Stimulated activated CD4-positive, alpha-beta T cell treated with anti-CD3 and anti-CD28 coated beads, Interleukin-4, amount 100 ng/mL, for 24 hours (primary cell): Measurements from ENCODE around the gene C2CD2.
A peak's percentile ranks its signal among the peaks of the same experiment; 100 is the strongest.

Experiments
- DNase-seq: peaks from one replicate; pipeline ENCODE4 v3.0.0-alpha.2; 2020

The C2CD2 gene

GRCh38 chr21:41929248-41929647 lies 24.6 kb downstream of the C2CD2 start:
- no peak for DNase-seq

- no peak for DNase-seq
These were observed 25.1 kb downstream of the C2CD2 start for GRCh38 chr21:41928621-41929220.

DNA sequence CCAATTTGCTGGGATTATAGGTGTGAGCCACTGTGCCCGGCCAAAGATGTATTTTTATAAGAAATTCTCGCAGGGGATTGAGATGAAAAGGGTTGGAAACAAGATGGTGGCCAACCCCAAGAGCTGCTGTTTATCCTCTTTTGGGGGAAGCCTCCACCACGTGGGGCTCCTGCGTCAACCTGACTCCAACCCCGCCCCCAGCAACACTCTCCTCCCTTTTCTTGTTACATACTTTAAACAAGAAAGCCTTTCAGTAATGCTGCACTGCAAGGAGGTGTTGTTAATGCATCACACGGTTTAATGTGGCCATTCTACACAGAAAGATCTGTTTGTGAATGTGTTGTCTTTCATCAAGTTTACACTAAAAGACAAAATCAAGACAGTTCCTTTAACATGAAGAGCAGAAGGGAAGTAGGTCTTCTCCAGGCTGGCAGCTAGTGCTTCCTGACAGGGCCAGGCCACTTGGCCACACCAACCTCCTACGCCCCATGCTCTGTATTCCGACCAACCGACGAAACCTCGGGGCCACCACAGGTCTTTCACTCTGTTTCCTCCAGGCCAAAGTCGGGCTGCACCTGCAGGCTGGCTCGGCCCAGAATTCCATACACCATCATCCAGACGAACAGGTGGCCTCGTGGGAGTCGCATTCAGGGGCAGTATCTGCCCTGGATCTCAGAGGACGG lies 25.9 kb downstream of the C2CD2 start:
- DNase-seq = no peak

- DNase-seq = no peak
These were observed 27.0 kb downstream of the C2CD2 start for GRCh38 chr21:41926807-41927171.

- DNase-seq = peak; percentile 36
These were observed 27.6 kb downstream of the C2CD2 start for GRCh38 chr21:41926117-41926806.

- DNase-seq = no peak
These were observed 28.1 kb downstream of the C2CD2 start for GRCh38 chr21:41925767-41926116.

DNA sequence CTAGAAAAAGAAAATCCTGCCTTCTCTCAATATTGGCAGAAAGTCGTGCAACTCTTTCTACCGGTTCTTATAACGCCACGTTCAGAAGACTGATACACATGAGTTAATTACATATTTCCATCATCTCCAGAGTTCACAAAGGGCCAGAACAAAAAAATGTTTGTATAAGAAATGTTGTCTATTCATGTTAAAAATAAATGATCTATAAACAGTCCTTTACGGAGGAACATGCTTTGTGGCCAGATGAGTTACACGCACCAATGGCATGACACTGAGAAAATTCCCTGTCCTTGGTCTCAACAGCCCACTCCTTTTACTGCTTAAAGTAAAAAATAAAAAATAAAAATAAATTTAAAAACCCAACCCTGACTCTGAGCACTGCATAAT lies 29.5 kb downstream of the C2CD2 start:
- DNase-seq = no peak

GRCh38 chr21:41923631-41924367 lies 30.0 kb downstream of the C2CD2 start:
- no peak for DNase-seq

GRCh38 chr21:41923186-41923585 lies 30.6 kb downstream of the C2CD2 start:
- no peak for DNase-seq

GRCh38 chr21:41921021-41921420 lies 32.8 kb downstream of the C2CD2 start:
- DNase-seq = no peak

DNA sequence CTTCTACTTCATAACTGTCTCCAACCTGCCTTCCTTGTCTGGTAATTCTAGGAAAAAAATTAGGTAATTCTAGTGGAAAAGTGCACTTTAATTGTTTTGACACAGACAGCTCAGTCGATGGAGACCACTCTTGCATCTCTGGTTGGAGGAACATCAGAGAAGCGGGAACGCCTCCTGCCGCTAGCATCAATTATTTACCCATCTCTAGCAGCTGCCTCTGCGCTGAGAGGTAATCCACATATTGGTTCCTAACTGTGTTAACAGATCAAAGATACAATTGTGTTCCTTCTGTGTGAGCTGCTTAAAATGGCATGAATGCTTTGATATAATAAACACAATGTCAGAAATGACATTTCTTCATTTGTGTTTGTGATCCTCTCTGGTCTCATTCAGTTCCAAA lies 33.3 kb downstream of the C2CD2 start:
- DNase-seq = no peak

- DNase-seq = no peak
These were observed 34.0 kb downstream of the C2CD2 start for GRCh38 chr21:41919666-41920398.

DNA sequence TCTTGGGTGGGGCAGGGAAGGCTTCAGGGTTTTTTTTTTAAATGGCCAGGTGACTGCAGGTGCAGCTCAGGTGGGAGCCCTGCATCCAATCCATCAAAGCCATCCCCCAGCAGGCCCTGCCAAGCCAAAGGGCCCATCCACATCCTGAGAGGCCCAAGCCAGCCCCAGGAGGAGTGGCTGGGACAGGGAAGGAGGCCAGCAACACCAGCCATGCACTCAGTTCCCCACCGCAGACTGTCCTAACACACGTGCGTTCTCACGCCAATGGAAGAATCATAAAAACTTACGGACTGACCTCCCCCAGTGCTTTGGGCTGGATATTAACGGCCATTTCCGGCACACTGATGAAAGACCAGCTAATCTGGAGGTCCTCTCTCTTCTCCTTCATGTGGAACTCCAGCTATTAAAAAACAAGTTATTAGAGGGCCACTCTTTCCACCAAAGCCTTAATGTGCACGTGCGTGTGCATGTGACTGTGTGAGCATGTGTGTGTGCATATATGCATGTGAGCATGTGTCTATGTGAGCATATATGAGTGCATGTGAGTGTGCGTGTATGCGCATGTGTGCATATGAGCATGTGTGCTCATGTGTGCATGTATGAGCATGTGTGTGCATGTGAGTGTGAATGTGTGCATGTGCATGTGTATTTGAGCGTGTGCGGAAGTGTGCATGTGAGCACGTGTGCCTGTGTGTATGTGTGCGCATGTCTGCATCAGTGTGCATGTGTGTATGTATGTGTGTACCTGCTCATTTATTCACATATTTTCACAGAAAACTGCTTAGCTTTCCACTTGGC lies 35.1 kb downstream of the C2CD2 start:
- DNase-seq = no peak

- DNase-seq = no peak
These were observed 36.3 kb downstream of the C2CD2 start for GRCh38 chr21:41917531-41917930.

- no peak for DNase-seq
These were observed 36.9 kb downstream of the C2CD2 start for GRCh38 chr21:41916888-41917433.

GRCh38 chr21:41914965-41915364 lies 38.9 kb downstream of the C2CD2 start:
- DNase-seq = no peak

DNA sequence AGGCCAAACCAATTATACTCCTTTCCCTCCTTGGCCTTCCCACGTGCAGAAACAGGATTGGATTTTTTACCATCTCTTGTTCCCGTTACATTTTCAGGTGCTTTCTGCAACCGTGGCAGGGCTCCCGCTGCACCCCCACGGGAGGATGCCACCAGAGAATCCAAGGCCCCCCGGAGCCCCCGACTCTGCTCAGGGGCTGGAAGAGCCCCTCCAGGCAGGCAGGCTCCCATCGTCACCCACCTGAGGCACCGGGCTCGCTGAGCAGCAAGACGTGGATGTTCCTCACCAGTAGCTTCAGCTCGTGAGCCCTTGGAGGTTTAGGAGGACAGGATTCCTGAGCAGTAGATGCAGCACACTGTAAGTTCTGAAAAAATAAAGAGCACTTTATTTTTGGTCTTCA lies 39.5 kb downstream of the C2CD2 start:
- no peak for DNase-seq

GRCh38 chr21:41913230-41913629 lies 40.6 kb downstream of the C2CD2 start:
- DNase-seq = no peak

GRCh38 chr21:41908829-41909228 lies 45.0 kb downstream of the C2CD2 start:
- no peak for DNase-seq

DNA sequence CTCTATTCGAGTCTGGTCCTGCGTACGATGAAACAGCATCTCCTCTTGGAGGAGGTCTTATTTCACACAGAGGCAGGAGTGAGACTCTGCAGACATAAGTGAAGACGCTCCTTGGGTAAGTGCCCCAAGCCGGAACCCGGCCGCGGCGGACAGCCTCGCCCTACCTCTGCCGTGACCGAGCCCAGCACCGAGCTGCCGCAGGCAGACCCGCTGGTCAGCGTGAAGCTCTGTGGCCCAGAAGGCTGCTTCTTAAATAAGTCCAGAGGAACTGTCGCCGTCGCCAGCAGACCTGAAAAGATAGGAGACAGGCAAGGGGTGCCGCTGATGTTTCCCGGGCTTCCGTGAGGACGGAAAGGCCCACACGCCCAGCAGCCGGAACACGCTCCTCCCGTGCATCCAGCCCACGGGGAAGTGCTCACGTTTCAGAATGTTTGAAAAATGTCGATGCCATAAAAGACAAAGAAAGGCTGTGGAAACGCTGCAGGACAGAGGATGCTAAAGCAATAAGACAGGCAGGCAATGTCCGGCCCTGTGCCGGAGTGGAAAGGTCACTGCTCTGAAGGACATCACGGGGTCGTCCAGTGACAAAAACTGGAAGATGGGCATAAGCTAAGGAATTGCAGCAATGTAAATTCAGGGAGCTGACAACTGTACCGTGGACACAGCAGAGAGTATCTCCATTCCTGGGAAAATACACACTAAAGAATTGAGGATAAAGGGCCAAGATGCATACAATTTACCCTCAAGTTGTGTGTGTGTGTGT lies 46.1 kb downstream of the C2CD2 start:
- no peak for DNase-seq

DNA sequence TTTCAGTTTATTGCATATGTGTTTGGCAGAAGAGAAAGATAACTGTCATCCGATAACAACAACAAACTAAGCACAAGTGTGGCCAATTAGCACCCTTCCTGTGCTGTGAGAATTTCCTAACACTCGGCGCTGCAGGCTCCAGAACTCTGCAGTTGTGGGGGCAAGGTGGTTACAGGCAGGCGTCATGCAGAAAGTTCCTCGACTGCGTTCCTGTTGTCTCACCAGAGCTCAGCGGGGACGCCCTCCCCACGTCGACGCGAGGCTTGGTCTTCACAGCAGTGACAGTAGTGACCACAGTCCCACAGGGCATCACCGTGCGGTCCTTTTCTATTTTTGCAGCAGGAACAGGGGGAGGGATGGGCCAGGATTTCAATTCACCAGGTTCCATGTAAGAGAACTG lies 47.0 kb downstream of the C2CD2 start:
- no peak for DNase-seq
